ENCODE measurements around the gene NISCH. TPM values are rescaled to one million over a fixed set of nuclear protein-coding genes. Genes with fewer than 3 reads are reported as not detected.

Gene NISCH
- total RNA-seq, 1 experiment from 2014 or later = 104 TPM

DNA sequence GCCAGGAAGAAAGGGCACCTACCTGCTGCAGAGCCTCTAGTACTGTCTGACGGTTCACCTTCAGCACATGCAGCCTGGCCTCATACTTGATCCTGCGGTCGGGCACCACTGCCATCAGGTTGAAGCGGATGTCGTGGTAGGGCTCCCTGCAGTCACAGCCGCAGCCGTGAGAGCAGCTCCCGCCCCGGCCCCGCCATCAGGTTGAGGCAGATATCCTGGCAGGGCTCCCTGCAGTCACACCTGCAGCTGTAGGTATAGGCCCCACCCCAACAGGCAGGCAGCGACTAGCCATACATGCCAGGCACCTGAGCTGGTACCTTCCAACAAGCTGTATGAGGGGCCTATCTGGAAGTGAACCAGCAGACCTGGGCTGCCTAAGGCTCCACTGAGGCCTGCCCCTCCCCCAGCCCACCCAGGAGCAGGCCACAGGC lies 49.2 kb upstream of the NISCH start:
- Histone ChIP-seq H3K9me3 (ENCODE audit: control insufficient read depth, low read depth, low read length) (no peaks in the 10 kb centered on the region), H4K20me1 (ENCODE audit: control insufficient read depth, insufficient read depth, insufficient read length) (no peaks in the 10 kb centered on the region), H3K4me1 (ENCODE audit: insufficient read depth, low read length) (no peaks in the 10 kb centered on the region), H3K4me2 (ENCODE audit: insufficient read depth, insufficient read length, low read length) (no peak overlapping the region), H3K56ac (ENCODE audit: insufficient read length, low read depth, low read length) (no peak overlapping the region), H4K5ac (ENCODE audit: insufficient read length, low read depth, low read length) (no peak overlapping the region), H3K79me2 (ENCODE audit: insufficient read depth, low read length) (peaks cover 3% of the 10 kb centered on the region; the same call in 1 of the 2 replicates), H3K27ac (ENCODE audit: insufficient read length, low read depth, low read length) (no peak overlapping the region), H2BK15ac (ENCODE audit: low read depth, low read length) (no peak overlapping the region), H4K8ac (replicated peaks; ENCODE audit: insufficient read length, low read depth, low read length) (no peak overlapping the region), H2AFZ (ENCODE audit: low read length) (no peak overlapping the region), H3K4ac (ENCODE audit: low read depth, low read length) (no peak overlapping the region), H3K14ac (ENCODE audit: insufficient read depth, low read length) (no peak overlapping the region), H3K18ac (ENCODE audit: insufficient read length, low read depth, low read length) (no peak overlapping the region), H4K91ac (ENCODE audit: insufficient read length, low read depth, low read length) (no peak overlapping the region), H3K23me2 (ENCODE audit: insufficient read length, low read depth, low read length, poor library complexity, severe bottlenecking) (peaks cover 14% of the 10 kb centered on the region), H2BK5ac (ENCODE audit: insufficient read length, low read length) (no peak overlapping the region), H3K9ac (ENCODE audit: extremely low read depth, insufficient read length, low read length) (no peak overlapping the region), H3K23ac (ENCODE audit: insufficient read length, low read depth, low read length) (no peak overlapping the region), H2AK5ac (ENCODE audit: insufficient read length, low read length) (no peak overlapping the region), H2BK20ac (ENCODE audit: low read depth, low read length, poor library complexity, severe bottlenecking) (no peak overlapping the region), H3K27me3 (ENCODE audit: insufficient read depth, low read length) (no peaks in the 10 kb centered on the region), H2BK120ac (ENCODE audit: low read depth, low read length, poor library complexity, severe bottlenecking) (no peak overlapping the region), H3K79me1 (ENCODE audit: insufficient read depth, low read depth, low read length, poor library complexity, severe bottlenecking) (peaks cover 4% of the 10 kb centered on the region), H3T11ph (ENCODE audit: low read length) (no peak overlapping the region), H2BK12ac (ENCODE audit: insufficient read length, low read depth, low read length) (no peak overlapping the region)
- Mint-ChIP-seq H3K27me3 (ENCODE audit: low read depth) (no peaks in the 10 kb centered on the region), H3K4me3 (no peak overlapping the region), H3K27ac (no peak overlapping the region), H3K36me3 (ENCODE audit: insufficient read depth in 1 of 3, low read depth in 3 of 3) (peaks cover 36 to 70% (median 68%) of the 10 kb centered on the region in 3 experiments), H3K9me3 (no peaks in the 10 kb centered on the region; a peak in 1 of 5 replicates), H3K4me1 (peaks cover 12 to 13% of the 10 kb centered on the region in 2 experiments)
- WGBS (ENCODE audit: extremely low coverage, insufficient read length, low lambda C conversion rate) = no CpG with 5 or more reads among the region's 11 CpGs
- no peak for DNase-seq
- TF ChIP-seq, protein P1, sequence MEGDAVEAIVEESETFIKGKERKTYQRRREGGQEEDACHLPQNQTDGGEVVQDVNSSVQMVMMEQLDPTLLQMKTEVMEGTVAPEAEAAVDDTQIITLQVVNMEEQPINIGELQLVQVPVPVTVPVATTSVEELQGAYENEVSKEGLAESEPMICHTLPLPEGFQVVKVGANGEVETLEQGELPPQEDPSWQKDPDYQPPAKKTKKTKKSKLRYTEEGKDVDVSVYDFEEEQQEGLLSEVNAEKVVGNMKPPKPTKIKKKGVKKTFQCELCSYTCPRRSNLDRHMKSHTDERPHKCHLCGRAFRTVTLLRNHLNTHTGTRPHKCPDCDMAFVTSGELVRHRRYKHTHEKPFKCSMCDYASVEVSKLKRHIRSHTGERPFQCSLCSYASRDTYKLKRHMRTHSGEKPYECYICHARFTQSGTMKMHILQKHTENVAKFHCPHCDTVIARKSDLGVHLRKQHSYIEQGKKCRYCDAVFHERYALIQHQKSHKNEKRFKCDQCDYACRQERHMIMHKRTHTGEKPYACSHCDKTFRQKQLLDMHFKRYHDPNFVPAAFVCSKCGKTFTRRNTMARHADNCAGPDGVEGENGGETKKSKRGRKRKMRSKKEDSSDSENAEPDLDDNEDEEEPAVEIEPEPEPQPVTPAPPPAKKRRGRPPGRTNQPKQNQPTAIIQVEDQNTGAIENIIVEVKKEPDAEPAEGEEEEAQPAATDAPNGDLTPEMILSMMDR (conservative IDR thresholded peaks at IDR 0.05) = no peak

Measured in H9 (cell line).